ENCODE results near the gene UBE2L5. TPM values are rescaled to one million over a fixed set of nuclear protein-coding genes. Genes with fewer than 3 reads are reported as not detected.

The UBE2L5 gene
- total RNA-seq, 4 donors from 2014 or later = 0.39 TPM; not detected in 3

GRCh38 chr13:30465593-30466357 is 43.5 kb downstream of the UBE2L5 start, which contains the start of gene HMGB1:
Gene HMGB1 (minus strand): TSS chr13:30465936. CDS start chr13:30463680, 2,256 bp downstream.
- H3K27ac ChIP-seq (replicated peaks in 1 of 4) = peak within 1 kb of the TSS; percentile 98 to 100 (median 99)
- peak; percentile 100 for DNase-seq (ENCODE audit: extremely low spot score)
- H3K4me1 ChIP-seq = peaks cover 27 to 34% (median 33%) of the 10 kb centered on the region in 4 donors
- intact Hi-C loops (cut with DNase I) = loop anchor here (2.0 to 10.0 kb wide), 6 partner anchors 151 to 621 kb away; partner anchors contain the start of gene USPL1
- H3K27me3 ChIP-seq = no peaks in the 10 kb centered on the region
- peaks cover 0 to 21% (median 10%) of the 10 kb centered on the region in 4 donors for H3K36me3 ChIP-seq
- H3K9me3 ChIP-seq = no peaks in the 10 kb centered on the region
- 0% methylated on average over 22 of the region's 57 CpGs for WGBS
- TF ChIP-seq POLR2A (IDR thresholded peaks at IDR 0.05; ENCODE audit: low read depth) (peak; percentile 91), CTCF (IDR thresholded peaks at IDR 0.05) (no peak), POLR2AphosphoS5 (IDR thresholded peaks at IDR 0.05) (peak; percentile 99)
- H3K4me3 ChIP-seq = peak within 1 kb of the TSS; percentile 79 to 98 (median 96)

- peak overlapping the region in 2 of 4 donors; percentile 98 to 100 for H3K27ac ChIP-seq (replicated peaks in 1 of 4)
- DNase-seq (ENCODE audit: extremely low spot score) = no peak
- H3K4me3 ChIP-seq = peak overlapping the region in 3 of 4 donors; percentile 79 to 97 (median 96)
- intact Hi-C loops (cut with DNase I) = loop anchor here (5.0 to 10.0 kb wide), 5 partner anchors 208 to 622 kb away; no protein-coding TSS in a partner anchor
- no peaks in the 10 kb centered on the region for H3K27me3 ChIP-seq
- H3K36me3 ChIP-seq = peaks cover 0 to 20% (median 10%) of the 10 kb centered on the region in 4 donors
- TF ChIP-seq EP300 (IDR thresholded peaks at IDR 0.05) (no peak), CTCF (IDR thresholded peaks at IDR 0.05) (no peak), POLR2AphosphoS5 (IDR thresholded peaks at IDR 0.05) (no peak), POLR2A (IDR thresholded peaks at IDR 0.05; ENCODE audit: low read depth) (no peak)
- peaks cover 27 to 33% (median 31%) of the 10 kb centered on the region in 4 donors for H3K4me1 ChIP-seq
- 3% methylated on average over 5 of the region's 11 CpGs for WGBS
- no peaks in the 10 kb centered on the region for H3K9me3 ChIP-seq
Measured at GRCh38 chr13:30466358-30466714, 44.0 kb downstream of the UBE2L5 start.

GRCh38 chr13:30466841-30467252 is 44.6 kb downstream of the UBE2L5 start:
- H3K4me3 ChIP-seq = no peak overlapping the region
- WGBS = 55% methylated on average over 4 of the region's 4 CpGs

GRCh38 chr13:30473675-30474074 is 51.4 kb downstream of the UBE2L5 start:
- H3K27me3 ChIP-seq = no peaks in the 10 kb centered on the region
- no peak overlapping the region for H3K27ac ChIP-seq (replicated peaks in 1 of 4)
- intact Hi-C loops (cut with DNase I) = no loop called here
- no peak for DNase-seq (ENCODE audit: extremely low spot score)
- H3K36me3 ChIP-seq = no peaks in the 10 kb centered on the region
- no peaks in the 10 kb centered on the region for H3K9me3 ChIP-seq
- TF ChIP-seq EP300 (IDR thresholded peaks at IDR 0.05) (no peak), POLR2A (IDR thresholded peaks at IDR 0.05; ENCODE audit: low read depth) (no peak), POLR2AphosphoS5 (IDR thresholded peaks at IDR 0.05) (no peak)
- H3K4me3 ChIP-seq = no peak overlapping the region
- H3K4me1 ChIP-seq = no peaks in the 10 kb centered on the region
- 100% methylated on average over 1 of the region's 1 CpG for WGBS

More at GRCh38 chr13:30466841-30467252, 44.6 kb downstream of the UBE2L5 start:
- peaks cover 24 to 28% (median 26%) of the 10 kb centered on the region in 4 donors for H3K4me1 ChIP-seq
- no peak overlapping the region for H3K27ac ChIP-seq (replicated peaks in 1 of 4)
- TF ChIP-seq CTCF (IDR thresholded peaks at IDR 0.05) (no peak), EP300 (IDR thresholded peaks at IDR 0.05) (no peak), POLR2A (IDR thresholded peaks at IDR 0.05; ENCODE audit: low read depth) (no peak), POLR2AphosphoS5 (IDR thresholded peaks at IDR 0.05) (no peak)
- H3K9me3 ChIP-seq = no peaks in the 10 kb centered on the region
- intact Hi-C loops (cut with DNase I) = loop anchor here (5.0 to 10.0 kb wide), 5 partner anchors 208 to 622 kb away; no protein-coding TSS in a partner anchor
- H3K27me3 ChIP-seq = no peaks in the 10 kb centered on the region
- no peak for DNase-seq (ENCODE audit: extremely low spot score)
- H3K36me3 ChIP-seq = peaks cover 0 to 15% (median 10%) of the 10 kb centered on the region in 4 donors

All from esophagus muscularis mucosa (tissue), 4 donors.